ENCODE measurements around the gene IRF6. TPM values are rescaled to one million over a fixed set of nuclear protein-coding genes. Genes with fewer than 3 reads are reported as not detected.
A peak's percentile ranks its signal among the peaks of the same experiment; 100 is the strongest.

The IRF6 gene
- polyA plus RNA-seq, 1 of the 3 experiments (the other 2 are of a cell fraction) = 0.94 TPM

GRCh38 chr1:209742409-209743144 is 63.4 kb downstream of the IRF6 start:
- DNase-seq = no peak
- Histone ChIP-seq H4K20me1 (ENCODE audit: insufficient read depth) (no peaks in the 10 kb centered on the region), H3K79me2 (ENCODE audit: insufficient read depth) (no peaks in the 10 kb centered on the region), H3K27ac (ENCODE audit: low read depth in 2 of 2, low read length in 1 of 2) (peak overlapping the region in 1 of 2 experiments; percentile 85; a peak in 2 of 4 replicates), H3K9ac (0 out of 2 replicates have a peak overlapping the region, but pooled peaks have one; percentile 21), H3K36me3 (replicated peaks in 1 of 2; ENCODE audit: control insufficient read depth in 1 of 2, insufficient read depth in 2 of 2, low read length in 1 of 2) (no peaks in the 10 kb centered on the region), H3K9me2 (no peaks in the 10 kb centered on the region), H3K9me3 (no peaks in the 10 kb centered on the region), H3K4me2 (peak overlapping the region; percentile 19), H3F3A (replicated peaks; ENCODE audit: insufficient read depth) (peaks cover 9% of the 10 kb centered on the region), H2AFZ (ENCODE audit: low read depth) (peak overlapping the region; percentile 32; the same call in 1 of the 2 replicates), H3K27me3 (ENCODE audit: insufficient read depth) (no peaks in the 10 kb centered on the region), H3K4me1 (ENCODE audit: control insufficient read depth in 1 of 2, insufficient read depth in 2 of 2, low read depth in 1 of 2, low read length in 1 of 2) (peaks cover 8 to 25% of the 10 kb centered on the region in 2 experiments), H3K4me3 (ENCODE audit: low read depth in 2 of 2, low read length in 1 of 2) (no peak overlapping the region)
- ChIA-PET POLR2A (no interaction called here), CTCF (no interaction called here)
- 62% methylated on average over 8 of the region's 8 CpGs for WGBS (ENCODE audit: low lambda C conversion rate)
- TF ChIP-seq MAX (IDR thresholded peaks at IDR 0.05; ENCODE audit: low read depth) (0 out of 2 replicates have a peak, but pooled peaks have one; percentile 15), GATA2 (CRISPR knock-in tag; IDR thresholded peaks at IDR 0.05) (no peak)

- Histone ChIP-seq H3K36me3 (replicated peaks in 1 of 2; ENCODE audit: control insufficient read depth in 1 of 2, insufficient read depth in 2 of 2, low read length in 1 of 2) (no peaks in the 10 kb centered on the region), H3K9ac (0 out of 2 replicates have a peak overlapping the region, but pooled peaks have one; percentile 21), H3F3A (replicated peaks; ENCODE audit: insufficient read depth) (peaks cover 9% of the 10 kb centered on the region), H3K4me1 (ENCODE audit: control insufficient read depth in 1 of 2, insufficient read depth in 2 of 2, low read depth in 1 of 2, low read length in 1 of 2) (peaks cover 8 to 25% of the 10 kb centered on the region in 2 experiments), H3K9me3 (no peaks in the 10 kb centered on the region), H2AFZ (ENCODE audit: low read depth) (0 out of 2 replicates have a peak overlapping the region, but pooled peaks have one; percentile 27), H3K27ac (ENCODE audit: low read depth in 2 of 2, low read length in 1 of 2) (peak overlapping the region in 1 of 2 experiments; percentile 85; a peak in 2 of 4 replicates), H3K4me2 (peak overlapping the region; percentile 19), H3K4me3 (ENCODE audit: low read depth in 2 of 2, low read length in 1 of 2) (no peak overlapping the region), H3K27me3 (ENCODE audit: insufficient read depth) (no peaks in the 10 kb centered on the region), H3K9me2 (no peaks in the 10 kb centered on the region), H4K20me1 (ENCODE audit: insufficient read depth) (no peaks in the 10 kb centered on the region), H3K79me2 (ENCODE audit: insufficient read depth) (no peaks in the 10 kb centered on the region)
- no peak for TF ChIP-seq MEF2A (IDR thresholded peaks at IDR 0.05; ENCODE audit: borderline replicate concordance, low read depth)
- TF ChIP-seq TAF1 (IDR thresholded peaks at IDR 0.05; ENCODE audit: borderline replicate concordance, low read depth, low read length) = no peak
- no peak for TF ChIP-seq YY1 (IDR thresholded peaks at IDR 0.05; ENCODE audit: low read depth)
- TF ChIP-seq MAX (IDR thresholded peaks at IDR 0.05; ENCODE audit: low read depth) = no peak
- TF ChIP-seq FOXM1 (IDR thresholded peaks at IDR 0.05; ENCODE audit: low read depth) = no peak
- no peak for TF ChIP-seq SMC3 (IDR thresholded peaks at IDR 0.05; ENCODE audit: low read depth, low read length)
- no peak for TF ChIP-seq PBX3 (IDR thresholded peaks at IDR 0.05)
- TF ChIP-seq EZH2phosphoT487 (IDR thresholded peaks at IDR 0.05; ENCODE audit: borderline replicate concordance, low read depth) = no peak
- TF ChIP-seq REST (IDR thresholded peaks at IDR 0.05; ENCODE audit: low read depth, low read length) = no peak
- TF ChIP-seq TCF12 (IDR thresholded peaks at IDR 0.05) = no peak
- no peak for TF ChIP-seq EP300 (IDR thresholded peaks at IDR 0.05; ENCODE audit: borderline replicate concordance in 1 of 2, low read depth in 1 of 2, low read length in 1 of 2)
- TF ChIP-seq USF2 (IDR thresholded peaks at IDR 0.05; ENCODE audit: borderline replicate concordance, low read depth, low read length) = no peak
- no peak for TF ChIP-seq NRF1 (IDR thresholded peaks at IDR 0.05; ENCODE audit: low read depth, low read length)
- no peak for TF ChIP-seq ZBTB33 (IDR thresholded peaks at IDR 0.05; ENCODE audit: borderline replicate concordance, low read depth)
- TF ChIP-seq USF1 (IDR thresholded peaks at IDR 0.05; ENCODE audit: borderline replicate concordance, low read depth) = no peak
- ChIA-PET POLR2A (no interaction called here), CTCF (no interaction called here)
- WGBS (ENCODE audit: low lambda C conversion rate) = 85% methylated on average over 2 of the region's 2 CpGs
- no peak for DNase-seq
Observed at GRCh38 chr1:209741889-209742288, 64.1 kb downstream of the IRF6 start.
